Urothelium cell line (cell line): ENCODE data around the gene RANBP10.
A peak's percentile ranks its signal among the peaks of the same experiment; 100 is the strongest.

ENCODE experiments used
- DNase-seq: peaks from one replicate; pipeline ENCODE4 v3.0.0; 2011; ENCODE audit warnings: low spot score, mixed read lengths
- FAIRE-seq: peaks from 2 replicates; lab custom pipeline; 2011; peaks lifted over from hg19 to GRCh38; lab: Jason Lieb, UNC

Gene RANBP10

DNA sequence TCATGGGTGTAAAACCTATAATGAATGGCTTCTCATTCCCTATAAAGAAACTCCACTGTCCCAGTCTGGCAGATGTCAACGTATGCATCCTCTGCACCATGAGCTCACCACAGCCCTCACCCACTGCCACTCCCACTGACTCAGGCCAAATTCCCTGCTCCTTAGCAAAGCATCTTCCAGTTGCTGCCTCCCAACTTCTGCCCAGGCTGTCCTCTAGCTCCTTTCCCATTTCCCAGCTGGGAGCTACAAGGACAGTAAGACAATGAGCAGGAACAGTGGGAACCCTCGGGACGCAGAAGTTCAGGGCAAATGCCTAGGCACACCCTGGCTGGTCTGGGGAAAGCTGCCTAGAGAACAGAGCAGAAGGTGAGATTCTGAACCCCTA, 26.7 kb upstream of the RANBP10 start:
- DNase-seq (peak; percentile 41), FAIRE-seq (no peak)

DNA sequence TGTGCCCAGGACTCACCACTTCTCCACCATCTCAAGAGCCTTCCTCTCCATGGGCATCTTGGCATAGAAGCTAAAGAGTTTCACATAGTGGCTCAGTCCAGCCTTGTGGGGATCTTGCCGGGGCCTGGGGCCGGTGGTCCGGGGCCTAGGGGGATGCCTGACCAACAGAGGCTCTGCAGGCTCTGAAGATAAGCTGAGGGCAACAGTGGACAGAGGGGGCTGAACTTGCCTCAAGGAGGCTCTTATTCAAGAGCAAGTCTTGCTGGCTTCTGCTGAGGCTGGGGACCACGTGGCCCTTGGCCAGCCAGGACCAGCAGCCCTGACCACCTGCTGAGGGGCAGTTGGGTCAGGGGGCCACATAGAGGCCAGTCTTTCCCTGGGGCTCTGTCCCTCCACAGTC, 22.3 kb upstream of the RANBP10 start:
- FAIRE-seq (no peak), DNase-seq (no peak)

DNA sequence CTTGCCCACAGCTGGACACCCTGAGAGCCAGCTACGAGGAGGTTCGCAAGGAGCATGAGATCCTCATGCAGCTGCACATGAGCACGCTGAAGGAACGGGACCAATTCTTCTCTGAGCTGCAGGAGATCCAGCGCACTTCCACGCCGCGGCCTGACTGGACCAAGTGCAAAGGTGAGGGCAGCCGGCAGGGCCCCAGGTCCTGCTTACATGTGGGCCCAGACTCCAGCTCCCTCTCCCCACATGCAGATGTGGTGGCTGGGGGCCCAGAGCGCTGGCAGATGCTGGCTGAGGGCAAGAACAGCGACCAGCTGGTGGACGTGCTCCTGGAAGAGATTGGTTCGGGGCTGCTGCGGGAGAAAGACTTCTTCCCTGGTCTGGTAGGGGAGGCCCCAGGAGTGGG, 19.5 kb upstream of the RANBP10 start:
- FAIRE-seq: no peak
- no peak for DNase-seq

DNA sequence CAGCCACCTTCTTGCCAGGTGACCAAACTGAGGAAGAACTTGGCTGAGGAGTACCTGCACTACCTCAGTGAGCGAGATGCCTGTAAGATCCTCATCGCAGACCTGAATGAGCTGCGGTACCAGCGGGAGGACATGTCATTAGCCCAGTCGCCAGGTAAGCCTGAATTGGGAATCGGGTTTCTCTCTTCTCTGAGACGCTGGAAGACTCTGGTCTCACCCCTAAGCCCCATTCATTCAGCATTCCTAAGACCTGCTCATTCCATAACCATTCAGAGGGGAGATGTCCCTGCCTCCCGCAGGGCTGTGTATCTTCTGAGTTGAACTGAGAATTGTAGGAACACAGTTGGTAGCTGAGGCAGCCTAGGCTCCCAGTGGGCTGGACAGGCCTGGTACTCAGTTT, 18.8 kb upstream of the RANBP10 start:
- no peak for DNase-seq
- no peak for FAIRE-seq

DNA sequence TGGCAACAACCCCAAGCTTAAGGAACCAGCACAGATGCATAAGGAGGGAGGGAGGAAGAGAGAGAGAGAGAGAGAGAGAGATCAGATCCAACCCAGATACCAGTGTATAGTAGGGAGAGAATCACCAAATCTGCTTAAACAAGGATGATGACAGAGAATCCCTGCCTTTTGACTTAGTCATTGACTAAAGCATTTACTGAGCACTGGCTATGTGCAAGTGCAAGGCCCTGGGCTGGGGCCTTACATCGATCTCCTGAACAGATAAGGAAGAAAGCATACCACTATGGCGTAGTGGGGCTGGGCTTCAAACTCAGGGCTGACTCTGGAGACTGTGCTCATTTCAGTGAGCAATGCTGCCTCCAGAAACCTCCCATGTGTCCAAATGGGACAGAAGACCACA, 16.2 kb upstream of the RANBP10 start:
- FAIRE-seq (no peak), DNase-seq (no peak)

DNA sequence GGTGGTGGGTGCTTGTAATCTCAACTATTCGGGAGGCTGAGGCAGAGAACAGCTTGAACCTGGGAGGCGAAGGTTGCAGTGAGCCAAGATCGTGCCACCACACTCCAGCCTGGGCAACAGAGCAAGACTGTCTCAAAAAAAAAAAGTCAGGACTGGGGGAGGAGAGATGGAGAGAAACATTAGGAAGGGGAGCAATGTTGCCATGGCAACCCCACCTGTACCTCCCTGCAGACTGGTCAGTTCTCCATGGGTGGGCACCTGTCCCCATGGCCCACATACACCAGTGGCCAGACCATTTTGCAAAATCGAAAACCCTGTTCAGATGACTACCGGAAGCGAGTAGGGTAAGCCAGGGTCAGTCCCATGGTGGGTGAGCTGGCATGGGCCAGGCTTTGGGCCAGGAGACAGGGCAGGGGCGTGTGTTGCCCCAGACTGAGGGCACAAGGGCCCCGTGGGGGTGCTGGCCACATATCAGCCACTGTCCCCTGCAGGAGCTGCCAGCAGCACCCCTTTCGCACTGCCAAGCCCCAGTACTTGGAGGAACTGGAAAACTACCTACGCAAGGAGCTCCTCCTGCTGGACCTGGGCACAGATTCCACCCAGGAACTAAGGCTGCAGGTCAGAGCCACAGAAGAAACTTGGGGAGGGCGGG, 14.4 kb upstream of the RANBP10 start:
- no peak for FAIRE-seq
- DNase-seq: no peak

DNA sequence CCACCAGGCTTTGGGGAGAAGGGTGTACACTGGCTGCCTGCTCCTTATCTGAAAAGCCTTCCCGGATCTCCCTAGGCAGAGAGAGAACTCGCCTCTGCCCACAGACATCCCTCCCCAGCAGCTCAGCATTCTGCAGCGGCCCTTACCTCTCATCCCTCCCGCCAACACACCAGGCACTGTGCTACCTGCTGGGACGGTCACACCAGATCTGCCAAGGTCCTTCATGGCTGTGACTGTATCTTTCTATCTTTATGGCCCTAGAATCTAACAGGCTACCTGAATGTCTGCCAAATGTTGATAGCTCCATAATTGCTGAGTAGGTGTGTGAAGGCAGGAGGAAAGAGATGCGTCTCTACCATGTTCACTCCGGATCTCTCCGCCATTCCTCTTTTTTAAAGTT, 8.2 kb upstream of the RANBP10 start:
- DNase-seq: no peak
- no peak for FAIRE-seq

DNA sequence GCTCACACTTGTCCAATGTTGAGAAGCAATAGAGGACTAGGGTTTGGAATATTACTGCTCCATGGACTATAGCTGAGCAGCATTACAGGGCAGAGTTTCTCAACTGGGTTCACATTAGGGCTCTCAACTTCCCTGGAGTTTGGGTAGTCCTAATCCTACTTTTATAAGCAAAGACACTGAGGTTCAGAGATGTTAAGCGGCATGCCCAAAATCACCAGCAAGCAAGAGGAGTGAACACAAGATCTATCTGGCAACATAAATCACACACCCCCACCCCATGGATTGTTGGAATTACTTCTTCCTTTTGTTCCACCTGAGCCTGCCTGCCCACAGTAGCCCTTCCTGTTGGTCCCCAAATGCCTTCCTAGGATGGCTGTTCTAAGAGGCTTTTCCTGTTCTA, 5.5 kb upstream of the RANBP10 start:
- no peak for FAIRE-seq
- DNase-seq: no peak

DNA sequence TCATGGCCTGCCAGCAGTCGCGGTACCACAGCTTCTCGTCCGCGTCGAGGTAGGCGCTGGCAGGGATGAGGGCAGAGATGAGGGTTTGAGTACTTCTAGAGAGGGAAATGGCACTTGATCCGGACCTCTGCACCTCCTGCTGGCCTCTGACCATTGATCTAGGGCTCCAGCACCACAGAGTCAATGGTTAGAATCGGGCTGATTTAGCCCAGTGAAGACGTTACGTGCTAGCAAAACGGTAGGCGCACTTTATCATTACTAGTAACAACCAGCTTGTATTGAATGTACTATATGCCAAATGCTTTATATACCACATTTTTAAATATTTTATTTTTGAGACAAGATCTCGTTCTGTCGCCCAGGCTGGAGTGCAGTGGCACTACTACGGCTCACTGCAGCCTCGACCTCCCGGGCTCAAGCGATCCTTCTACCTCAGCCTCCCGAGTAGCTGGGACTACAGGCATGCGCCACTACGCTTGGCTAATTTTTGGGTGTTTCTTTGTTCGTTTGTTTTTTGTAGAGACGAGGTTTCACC, 855 bp upstream of the RANBP10 start:
- DNase-seq (no peak), FAIRE-seq (no peak)

DNA sequence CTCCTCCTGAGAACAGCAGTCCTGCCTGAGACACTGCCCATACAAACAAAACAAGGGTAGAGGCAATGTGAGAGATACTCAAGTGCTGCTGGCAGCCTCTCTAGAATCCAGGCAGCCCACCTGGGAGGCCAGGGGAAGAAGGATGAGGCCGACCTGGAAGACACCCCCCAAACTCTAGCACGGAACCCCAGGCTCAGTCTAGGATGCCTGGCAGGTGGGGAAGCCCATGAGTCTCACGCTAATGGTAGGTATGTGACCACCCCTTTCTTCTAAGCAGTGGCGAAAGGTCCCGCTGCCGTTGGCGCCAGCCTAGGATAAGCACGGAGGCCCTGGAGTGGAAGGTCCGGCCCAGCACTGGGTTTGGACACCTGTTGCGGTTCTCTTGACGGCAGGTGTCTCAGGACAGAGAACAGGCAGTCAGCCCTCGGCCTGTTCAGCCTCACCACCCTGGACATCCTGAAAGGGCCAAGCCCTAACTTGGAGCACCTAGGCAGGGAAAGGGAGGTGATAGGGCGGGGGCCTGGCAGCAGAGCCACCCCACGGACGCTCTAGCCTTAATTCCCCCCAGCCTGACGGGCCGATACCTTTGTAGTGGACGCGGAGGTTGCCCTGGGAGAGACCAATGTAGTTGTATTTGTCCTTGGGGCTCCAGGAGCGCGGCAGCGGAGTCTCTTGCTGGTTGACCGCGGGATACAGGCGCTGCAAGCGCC, 487 bp downstream of the RANBP10 start:
- FAIRE-seq (no peak), DNase-seq (no peak)

DNA sequence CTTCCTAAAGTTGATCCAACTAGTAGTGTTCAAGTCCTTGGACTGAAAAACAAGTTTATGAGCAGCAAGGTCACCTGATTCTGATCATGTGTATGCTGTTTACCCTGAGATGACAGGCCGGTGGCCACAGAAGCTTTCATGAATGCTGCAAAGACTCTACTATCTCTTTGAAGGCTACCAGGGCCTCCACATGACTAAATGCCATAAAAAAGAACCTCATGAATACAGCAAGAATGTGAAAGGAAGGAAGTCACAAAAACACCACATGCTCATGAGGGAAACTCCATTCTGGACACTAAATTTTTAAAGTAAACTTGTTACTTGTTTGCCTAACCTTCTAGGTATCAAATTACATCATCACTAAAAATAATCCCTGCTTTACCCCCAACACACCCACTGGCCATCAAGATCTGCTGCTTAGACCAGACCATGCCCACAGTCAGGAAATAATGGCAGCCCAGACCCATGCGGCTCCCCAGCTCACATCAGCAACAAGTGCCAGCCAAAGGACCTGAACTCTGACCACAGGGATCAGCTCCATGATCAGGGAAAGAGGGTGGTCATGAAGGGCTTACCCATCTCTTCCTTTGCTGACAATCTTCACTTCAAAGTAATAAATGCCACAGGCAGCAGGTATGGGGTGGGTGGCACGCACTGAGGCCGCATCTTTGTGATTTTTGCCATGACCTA, 1.4 kb downstream of the RANBP10 start:
- no peak for DNase-seq
- FAIRE-seq: no peak

DNA sequence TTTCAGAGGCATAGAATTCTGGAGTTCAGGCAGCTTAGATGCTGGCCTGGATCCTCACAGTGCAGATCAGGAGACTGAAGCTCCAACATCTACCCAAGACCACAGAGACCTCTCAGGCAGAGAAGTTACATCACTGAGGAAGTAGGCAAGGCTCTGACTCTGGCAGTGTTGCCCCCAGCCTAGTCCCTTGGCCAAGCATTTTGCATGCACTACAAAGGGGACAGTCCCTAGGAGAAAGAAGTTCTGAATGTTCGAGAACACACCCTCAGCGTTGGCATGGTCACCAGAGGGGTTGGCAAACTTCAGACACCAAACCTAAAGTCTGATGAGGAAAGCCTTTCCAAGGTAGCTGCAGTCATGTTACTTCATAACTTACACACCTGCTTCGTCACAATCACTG, 2.5 kb downstream of the RANBP10 start:
- FAIRE-seq: no peak
- DNase-seq: no peak

DNA sequence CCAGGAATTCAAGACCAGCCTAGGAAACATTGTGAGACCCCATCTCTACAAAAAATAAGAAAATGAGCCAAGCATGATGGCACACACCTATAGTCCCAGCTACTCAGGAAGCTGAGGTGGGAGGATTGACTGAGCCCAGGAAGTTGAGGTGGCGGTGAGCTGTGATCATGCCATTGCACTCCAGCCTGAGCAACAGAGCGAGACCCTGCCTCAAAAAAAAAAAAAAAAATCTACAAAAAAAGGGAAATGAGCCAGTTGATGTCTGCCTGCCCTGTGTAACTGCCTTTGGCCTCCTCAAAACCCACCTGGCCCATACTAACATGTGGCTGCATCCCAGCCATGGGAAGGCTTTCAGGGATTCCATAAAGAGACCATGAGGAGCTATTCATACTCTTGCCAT, 4.5 kb downstream of the RANBP10 start:
- DNase-seq: no peak
- no peak for FAIRE-seq

DNA sequence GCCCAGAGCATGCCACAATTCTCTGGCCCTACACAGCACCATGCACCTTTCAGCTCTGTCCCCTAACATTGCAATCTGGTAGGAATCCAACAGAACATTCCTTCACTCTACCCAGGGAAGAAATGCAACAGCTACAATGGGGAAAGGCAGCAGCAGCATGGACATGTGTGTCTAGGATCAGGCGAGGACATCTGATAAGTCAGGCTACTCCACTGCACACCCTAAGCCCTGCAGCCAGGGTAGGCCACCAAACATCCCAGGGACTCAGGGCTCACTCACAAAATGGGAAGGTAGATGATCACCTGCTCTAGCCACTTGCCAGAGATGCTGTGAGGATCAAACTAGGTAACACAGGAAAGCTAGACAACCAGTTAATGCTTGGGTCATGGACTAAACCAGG, 5.1 kb downstream of the RANBP10 start:
- no peak for FAIRE-seq
- DNase-seq: no peak

DNA sequence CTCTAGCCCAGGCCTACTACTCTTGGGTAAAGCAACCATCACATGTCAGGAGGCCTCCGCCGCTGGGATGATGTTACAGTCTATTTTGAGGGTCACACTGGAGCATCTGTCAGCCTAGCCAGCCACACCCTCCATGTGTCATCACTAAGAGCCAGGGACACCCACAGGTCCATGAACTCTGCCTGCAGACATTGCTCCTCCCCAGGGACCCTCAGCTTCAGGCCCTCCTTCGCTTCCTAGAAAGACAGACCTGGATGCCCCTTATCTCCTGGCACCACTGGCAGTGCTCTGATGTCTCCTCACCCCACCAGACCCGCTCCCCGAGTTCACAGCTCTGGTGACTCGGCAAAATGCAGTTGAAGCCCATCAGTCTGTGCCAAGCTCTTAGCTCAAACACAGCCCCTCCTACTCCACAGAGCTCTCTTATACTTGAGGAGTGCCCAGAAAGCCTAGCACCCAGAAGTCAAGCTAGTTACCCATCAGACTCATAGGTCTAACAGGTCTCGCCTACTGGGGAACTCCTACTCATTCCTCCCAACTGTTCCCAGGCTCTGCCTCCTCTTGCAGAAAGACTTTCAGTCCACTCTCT, 5.9 kb downstream of the RANBP10 start:
- FAIRE-seq: no peak
- DNase-seq: no peak

DNA sequence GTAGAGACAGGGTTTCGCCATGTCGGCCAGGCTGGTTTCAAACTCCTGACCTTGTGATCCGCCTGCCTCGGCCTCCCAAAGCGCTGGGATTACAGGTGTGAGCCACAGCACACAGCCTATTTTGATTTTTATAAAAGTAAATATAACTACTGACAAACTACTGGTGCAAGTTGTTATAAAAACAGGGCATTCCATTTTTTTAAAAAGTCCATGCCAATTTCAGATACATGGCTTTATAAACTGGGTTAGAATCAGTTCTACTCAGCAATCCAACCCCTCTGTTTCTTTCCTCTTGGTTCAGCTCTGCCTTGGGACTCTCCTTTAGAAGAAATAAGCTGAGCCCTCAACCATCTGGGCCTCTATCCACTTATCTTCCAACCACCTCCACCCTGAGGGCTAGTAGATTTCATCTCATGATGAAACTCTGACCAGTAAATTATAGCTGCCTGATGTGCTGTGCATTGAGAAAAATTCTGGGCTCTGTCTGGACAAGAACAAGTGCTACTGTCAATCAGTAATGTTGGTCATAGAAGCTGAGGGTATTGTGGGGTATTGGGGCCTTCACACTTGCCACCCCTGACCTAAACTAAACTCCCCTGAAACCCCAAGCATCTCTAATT, 10.2 kb downstream of the RANBP10 start:
- no peak for FAIRE-seq
- no peak for DNase-seq

DNA sequence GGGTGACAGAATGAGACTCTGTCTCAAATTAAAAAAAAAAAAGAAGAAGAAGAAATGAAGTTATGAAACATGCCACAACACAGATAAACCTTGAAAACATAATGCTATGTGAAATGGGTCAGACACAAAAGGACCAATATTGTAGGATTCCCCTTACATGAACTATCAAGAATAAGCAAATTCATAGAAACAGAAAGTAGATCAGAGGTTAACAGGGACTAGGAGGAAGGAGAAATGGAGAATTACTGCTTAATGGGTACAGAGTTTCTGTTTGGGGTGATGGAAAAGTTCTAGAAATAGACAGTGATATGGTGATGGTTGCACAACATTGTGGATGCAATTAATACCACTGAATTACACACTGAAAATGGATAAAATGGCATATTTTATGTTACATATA, 16.3 kb downstream of the RANBP10 start:
- no peak for DNase-seq

DNA sequence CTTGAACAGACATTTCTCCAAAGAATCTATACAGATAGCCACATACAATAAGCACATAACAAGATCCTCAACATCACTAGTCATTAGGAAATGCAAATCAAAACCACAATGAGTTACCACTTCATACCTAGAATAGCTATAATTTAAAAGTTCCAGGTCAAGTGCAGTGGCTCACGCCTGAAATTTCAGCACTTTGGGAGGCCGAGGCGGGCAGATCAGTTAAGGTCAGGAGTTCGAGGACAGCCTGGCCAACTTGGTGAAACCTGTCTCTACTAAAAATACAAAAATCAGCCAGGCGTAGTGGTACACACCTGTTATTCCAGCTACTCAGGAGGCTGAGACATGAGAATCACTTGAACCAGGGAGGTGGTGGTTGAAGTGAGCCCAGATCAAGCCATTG, 19.9 kb downstream of the RANBP10 start:
- FAIRE-seq (no peak), DNase-seq (no peak)

More for the DNA sequence above, 16.3 kb downstream of the RANBP10 start:
- FAIRE-seq: no peak

DNA sequence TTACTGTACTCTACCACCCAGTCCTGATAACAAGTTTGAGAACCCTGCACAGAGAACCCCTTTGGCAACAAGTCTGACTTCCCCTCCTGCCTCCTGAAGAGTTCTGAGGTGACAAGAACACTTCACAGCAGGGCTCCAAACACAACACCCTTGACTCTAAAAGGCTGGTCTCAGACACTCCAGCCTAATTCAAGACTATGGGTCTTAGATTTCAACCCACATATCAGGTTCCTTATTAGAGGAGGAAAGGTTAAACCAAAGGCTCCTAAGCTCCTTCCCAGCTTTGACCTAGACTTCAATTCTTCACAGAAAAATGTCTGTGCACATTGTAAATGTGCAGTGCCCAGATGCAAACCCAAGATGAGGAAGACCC, 23.0 kb downstream of the RANBP10 start:
- no peak for DNase-seq
- FAIRE-seq: no peak

DNA sequence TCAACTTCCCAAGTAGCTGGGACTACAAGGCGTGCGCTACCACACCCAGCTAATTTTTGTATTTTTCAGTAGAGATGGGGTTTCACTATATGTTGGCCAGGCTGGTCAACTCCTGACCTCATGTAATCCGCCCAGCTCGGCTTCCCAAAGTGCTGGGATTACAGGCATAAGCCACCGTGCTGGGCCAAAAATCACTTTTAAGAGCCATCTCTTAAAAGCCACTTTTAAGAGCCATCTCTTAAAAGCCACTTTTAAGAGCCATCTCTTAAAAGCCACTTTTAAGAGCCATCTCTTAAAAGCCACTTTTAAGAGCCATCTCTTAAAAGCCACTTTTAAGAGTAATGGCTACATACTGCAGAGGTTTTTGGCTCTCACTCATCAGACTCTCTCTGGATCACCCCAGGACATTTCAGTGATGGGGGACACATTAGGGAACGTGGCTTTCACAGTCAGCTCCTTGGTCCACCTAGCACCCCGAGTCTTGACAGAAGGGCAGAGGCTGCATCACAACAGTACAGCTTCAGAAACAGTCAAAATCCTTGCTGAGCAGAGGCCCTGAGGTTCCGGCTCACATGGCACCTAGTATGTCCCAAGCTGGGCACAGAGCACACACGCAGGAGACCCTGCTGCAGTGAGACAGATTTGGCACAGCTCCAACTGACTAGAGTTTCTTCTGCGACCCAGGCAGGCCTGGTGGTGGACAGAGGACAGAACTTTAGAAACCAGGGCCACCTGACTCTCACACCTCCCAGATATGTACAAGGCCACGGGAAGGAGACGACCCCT, 23.6 kb downstream of the RANBP10 start:
- no peak for FAIRE-seq
- DNase-seq: no peak

DNA sequence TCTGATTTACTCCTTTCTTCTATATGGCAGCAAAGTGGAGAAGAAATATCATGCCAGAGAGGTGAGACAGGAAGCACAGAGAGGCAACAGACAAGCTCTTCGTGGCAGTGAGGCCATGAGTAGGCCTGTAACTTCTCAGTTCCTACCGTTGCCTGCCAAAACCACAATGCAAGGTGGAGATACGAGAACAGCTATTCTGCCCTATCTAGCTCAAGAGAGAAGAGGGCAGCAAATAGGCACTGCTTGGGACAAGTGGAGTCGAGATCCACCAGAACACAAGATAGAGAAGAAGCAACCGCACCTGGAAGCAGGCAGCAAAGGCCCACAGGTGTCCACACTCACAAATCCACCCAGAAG, 24.8 kb downstream of the RANBP10 start:
- FAIRE-seq: no peak
- no peak for DNase-seq
